Activated CD4-positive, alpha-beta T cell treated with anti-CD3 and anti-CD28 coated beads for 4 hours (primary cell): ENCODE measurements around the gene FGFBP2.
"Not testable (repeated sequence)": the region's sequence is repeated elsewhere in the genome, so short reads cannot be mapped to it uniquely, and the experiment has no call there.

ENCODE experiments used
- DNase-seq, 2 donors: peaks; one replicate each; pipeline ENCODE4 v3.0.0-alpha.2; 2020

Gene FGFBP2

GRCh38 chr4:15926486-15926885 lies 36.5 kb downstream of the FGFBP2 start:
- no peak for DNase-seq

GRCh38 chr4:15925830-15926229 lies 37.1 kb downstream of the FGFBP2 start:
- no peak for DNase-seq

DNA sequence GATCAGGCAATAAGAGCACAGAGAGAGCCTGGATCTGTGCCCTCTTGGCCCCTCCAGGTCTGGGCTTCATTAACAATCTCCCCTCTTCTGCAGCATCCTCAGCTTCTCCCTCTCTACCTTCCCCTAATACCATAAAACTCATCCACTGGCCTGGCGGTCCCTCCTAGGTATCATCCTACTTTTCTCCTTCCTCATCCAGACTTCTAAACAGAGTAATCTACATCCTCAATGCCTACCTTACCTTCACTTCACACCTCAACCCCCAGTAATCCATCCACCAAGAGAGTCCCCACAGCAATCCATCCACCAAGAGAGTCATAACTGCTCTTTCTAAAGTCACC lies 41.4 kb downstream of the FGFBP2 start:
- DNase-seq, result no peak

DNA sequence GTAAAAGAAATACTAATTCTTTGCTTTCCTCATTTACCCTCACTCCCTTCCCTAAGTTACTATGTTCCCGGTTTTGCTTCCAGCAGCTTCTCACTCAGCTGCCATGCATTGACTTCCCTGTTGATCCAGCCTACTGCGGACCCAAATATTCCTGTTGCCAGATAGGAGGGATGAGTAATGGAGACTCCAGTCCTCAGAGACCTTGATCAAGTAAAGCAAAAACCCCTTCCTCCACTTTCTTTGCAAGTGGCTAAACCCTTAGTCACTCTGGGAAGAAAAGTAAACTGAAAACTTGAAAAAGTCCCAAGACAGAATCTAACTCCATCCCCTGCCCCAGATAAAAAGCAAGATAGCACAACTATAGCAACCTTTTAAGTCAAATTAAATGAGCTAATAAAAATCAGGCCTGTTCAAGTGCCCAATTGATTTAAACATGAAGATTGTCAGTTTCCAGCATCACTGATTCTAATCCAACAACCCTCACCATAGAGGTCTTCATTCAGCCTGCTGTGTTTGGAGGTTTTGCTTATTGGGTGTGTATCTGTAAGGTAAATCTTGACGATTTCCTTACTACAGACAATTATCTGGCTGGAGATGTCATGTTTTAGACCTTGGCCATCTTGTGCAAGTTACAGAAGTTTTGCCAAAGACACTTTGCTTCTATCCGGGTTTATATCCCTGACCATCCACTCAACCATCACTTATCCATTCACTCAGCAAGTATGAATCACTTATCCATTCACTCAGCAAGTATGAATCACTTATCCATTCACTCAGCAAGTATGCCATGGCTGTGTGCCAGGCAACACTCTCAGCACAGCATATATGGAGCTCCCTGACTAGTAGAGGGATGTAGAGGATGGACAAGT lies 42.0 kb downstream of the FGFBP2 start:
- DNase-seq, result no peak

DNA sequence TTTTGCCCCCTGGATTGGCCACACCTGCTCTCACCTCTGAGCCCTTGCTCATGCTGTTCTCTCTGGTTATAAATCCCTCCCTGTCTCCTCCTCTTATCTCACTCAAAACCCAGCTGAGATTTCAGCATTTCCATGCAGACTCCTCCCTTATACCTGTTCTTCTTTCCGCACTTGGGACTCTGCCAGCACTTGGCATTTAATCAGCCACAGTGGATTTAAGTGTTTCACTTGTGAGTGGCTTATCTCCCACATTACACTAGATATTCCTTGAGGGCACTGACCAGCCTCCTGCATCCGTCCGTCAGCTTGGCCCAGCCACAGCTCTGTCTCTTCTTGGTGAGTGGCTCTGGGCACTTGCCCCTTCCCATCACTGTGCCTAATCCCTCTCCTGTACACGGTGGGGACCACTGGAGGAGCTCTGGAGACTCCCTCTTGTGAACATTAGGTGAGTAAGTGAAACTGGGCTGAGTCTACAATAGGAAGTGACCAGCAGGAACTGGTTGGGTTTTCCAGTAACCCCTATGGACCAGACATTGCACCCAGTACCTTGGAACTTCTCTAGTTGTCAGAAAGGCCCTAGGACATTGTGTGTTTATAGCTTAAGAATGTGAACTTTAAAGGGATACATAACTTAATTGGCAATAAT lies 44.4 kb downstream of the FGFBP2 start:
- DNase-seq, result no peak

GRCh38 chr4:15917297-15917696 lies 45.7 kb downstream of the FGFBP2 start:
- no peak for DNase-seq

DNA sequence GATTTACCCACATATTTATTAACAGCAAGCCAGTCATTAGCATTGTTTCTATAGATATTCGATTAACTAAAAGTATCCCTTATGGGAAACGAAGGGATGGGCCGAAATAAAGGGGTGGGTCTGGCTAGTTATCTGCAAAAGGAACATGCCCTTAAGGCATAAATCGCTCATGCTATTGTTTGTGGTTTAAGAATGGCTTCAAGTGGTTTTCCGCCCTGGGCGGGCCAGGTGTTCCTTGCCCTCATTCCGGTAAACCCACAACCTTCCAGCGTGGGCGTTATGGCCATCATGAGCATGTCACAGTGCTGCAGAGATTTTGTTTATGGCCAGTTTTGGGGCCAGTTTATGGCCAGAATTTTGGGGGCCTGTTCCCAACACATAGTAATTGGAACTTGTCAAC lies 46.6 kb downstream of the FGFBP2 start:
- not testable (repeated sequence) for DNase-seq

DNA sequence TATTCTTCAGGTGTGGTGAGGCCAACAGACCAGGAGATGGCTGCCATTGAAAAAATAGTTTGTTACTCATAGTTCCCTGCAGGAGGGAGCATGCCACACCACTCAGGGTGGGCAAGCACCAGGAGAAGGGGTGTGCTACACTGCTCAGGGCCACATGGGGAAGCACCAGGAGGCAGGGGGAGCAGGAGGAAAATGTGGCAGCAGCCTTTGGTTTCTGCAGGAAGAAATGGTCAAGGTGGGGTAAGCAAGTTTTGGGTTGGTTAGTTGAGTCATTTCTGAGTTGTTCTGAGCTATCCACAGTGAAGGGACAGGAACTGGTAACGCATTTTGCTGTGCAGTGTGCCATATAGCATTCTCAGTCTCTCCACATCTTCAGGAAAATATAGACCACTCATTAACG lies 48.2 kb downstream of the FGFBP2 start:
- DNase-seq, result no peak

GRCh38 chr4:15914291-15914690 lies 48.7 kb downstream of the FGFBP2 start:
- DNase-seq, result no peak

- no peak for DNase-seq
Observed at GRCh38 chr4:15913631-15913970, 49.4 kb downstream of the FGFBP2 start.

DNA sequence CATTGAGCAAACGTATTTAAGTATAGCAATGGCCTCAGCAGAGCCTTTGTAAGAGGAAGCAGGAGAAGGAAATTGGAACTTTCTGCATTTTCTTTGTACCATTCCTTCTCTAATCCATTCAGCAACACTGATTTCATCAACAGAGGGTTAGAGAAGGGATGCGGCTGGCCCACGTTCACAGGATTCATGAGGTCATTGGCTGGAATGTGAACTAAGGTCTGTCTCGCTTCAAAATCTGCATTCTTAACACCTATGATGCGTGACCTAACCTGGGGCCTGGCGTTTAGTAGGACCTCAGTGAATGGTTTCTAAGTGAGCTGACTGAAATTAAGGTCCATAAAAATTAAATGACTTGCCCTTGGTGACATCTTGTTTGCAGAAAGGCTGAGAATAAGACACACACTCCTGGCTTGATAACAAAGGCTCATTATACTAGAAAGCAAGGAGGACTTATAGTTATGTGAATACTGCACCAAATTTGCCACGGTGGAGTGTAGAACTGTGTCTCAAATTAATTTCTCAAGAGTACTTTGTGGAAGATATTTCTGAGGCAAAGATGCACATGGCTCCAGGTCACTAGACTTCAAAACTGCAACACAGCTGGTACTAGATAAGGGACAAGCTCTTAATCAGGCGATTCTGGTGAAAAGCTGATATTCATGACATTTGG lies 49.9 kb downstream of the FGFBP2 start:
- DNase-seq, result no peak

DNA sequence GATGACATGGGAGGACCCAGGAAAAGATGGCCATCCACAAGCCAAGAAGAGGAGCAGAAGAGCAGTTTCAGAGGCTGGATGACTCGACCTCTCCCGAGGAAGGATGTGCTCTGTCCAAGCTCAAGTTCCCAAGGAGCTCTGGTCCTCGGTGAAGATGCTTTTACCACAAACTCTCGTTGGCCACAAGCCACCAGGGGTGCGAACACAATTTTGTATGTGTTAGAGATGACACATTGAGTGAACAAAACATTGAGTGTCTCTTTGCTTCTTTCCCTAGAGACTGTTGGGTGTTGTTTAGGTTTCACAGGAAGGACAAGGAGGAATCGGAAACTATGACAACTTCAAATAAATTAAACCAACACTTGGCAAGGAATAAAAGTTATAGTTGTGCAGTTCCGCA lies 50.7 kb downstream of the FGFBP2 start:
- no peak for DNase-seq
